ENCODE measurements around the gene PIK3CG.

Gene PIK3CG

DNA sequence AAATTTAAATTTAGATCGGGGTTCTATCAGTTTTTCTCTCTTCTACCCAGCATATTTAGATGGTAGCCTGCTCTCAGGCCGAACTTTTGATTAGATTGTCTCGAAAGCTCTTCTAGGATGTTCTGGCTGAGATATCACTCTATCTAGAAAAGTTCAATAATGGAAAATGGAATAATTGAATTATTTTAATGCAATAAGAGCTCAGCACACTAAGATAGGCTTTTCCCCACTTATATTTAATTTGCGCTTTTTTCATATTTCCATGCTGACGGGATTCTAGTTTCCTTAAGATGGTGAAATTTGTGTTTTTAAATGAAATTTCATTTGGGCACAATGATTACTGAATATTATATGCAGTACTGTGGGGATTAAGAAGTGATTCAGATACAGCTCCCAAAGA, 73.7 kb downstream of the PIK3CG start:
- H3K4me3 ChIP-seq (ENCODE audit: low read depth, low read length): no peak overlapping the region
- DNase-seq (ENCODE audit: low read depth): no peak
- TF ChIP-seq POLR2A (IDR thresholded peaks at IDR 0.05; ENCODE audit: extremely low read depth, insufficient read length) (no peak), MYC (IDR thresholded peaks at IDR 0.05; ENCODE audit: low read depth, low read length) (no peak), CTCF (IDR thresholded peaks at IDR 0.05; ENCODE audit: low read depth, low read length) (no peak)
- TF ChIP-seq, protein P1, sequence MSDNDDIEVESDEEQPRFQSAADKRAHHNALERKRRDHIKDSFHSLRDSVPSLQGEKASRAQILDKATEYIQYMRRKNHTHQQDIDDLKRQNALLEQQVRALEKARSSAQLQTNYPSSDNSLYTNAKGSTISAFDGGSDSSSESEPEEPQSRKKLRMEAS (IDR thresholded peaks at IDR 0.05; ENCODE audit: low read depth, low read length): no peak

- DNase-seq (ENCODE audit: low read depth): no peak
- H3K4me3 ChIP-seq (ENCODE audit: low read depth, low read length): no peak overlapping the region
- TF ChIP-seq CTCF (IDR thresholded peaks at IDR 0.05; ENCODE audit: low read depth, low read length) (no peak), MYC (IDR thresholded peaks at IDR 0.05; ENCODE audit: low read depth, low read length) (no peak), POLR2A (IDR thresholded peaks at IDR 0.05; ENCODE audit: extremely low read depth, insufficient read length) (no peak)
- TF ChIP-seq, protein P1 (IDR thresholded peaks at IDR 0.05; ENCODE audit: low read depth, low read length): no peak
These were observed 79.1 kb downstream of the PIK3CG start for GRCh38 chr7:106944035-106944665.

GRCh38 chr7:106947244-106947728, 82.2 kb downstream of the PIK3CG start:
- TF ChIP-seq MYC (IDR thresholded peaks at IDR 0.05; ENCODE audit: low read depth, low read length) (no peak), CTCF (IDR thresholded peaks at IDR 0.05; ENCODE audit: low read depth, low read length) (peak; percentile 87)
- TF ChIP-seq, protein P1 (IDR thresholded peaks at IDR 0.05; ENCODE audit: low read depth, low read length): no peak
- H3K4me3 ChIP-seq (ENCODE audit: low read depth, low read length): no peak overlapping the region
- peak; percentile 79 for DNase-seq (ENCODE audit: low read depth)

GRCh38 chr7:106952001-106952657, 87.0 kb downstream of the PIK3CG start:
- DNase-seq (ENCODE audit: low read depth): no peak
- no peak overlapping the region for H3K4me3 ChIP-seq (ENCODE audit: low read depth, low read length)
- TF ChIP-seq, protein P1 (IDR thresholded peaks at IDR 0.05; ENCODE audit: low read depth, low read length): no peak
- TF ChIP-seq MYC (IDR thresholded peaks at IDR 0.05; ENCODE audit: low read depth, low read length): no peak
- no peak for TF ChIP-seq CTCF (IDR thresholded peaks at IDR 0.05; ENCODE audit: low read depth, low read length)
- no peak for TF ChIP-seq POLR2A (IDR thresholded peaks at IDR 0.05; ENCODE audit: extremely low read depth, insufficient read length)

DNA sequence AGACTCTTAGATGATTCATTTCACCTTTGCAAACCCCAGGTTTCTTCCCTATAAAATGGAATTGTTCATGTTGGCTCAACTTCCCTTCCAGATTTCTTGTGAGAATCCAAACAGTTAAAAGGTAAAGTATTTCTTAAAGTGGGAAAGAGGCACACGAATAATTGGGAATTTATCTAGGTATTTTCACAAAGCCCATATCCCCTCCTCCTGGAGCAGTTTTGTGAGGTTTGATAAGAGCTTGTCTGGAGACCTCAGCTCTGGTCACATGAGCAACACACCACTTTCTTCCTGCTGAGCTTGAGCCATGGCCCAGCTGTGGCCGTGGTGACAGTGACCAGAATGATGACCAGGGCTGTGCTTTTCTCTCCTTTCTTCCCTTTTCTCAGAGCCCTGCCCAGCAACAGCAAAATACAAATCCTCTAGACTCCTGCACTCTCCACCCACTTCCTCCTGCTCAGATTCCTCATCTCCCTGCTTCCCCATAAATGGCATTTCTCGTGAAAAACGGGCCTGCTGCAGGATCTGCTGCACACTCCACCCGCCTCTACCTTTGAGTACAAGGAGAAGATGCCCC, 87.7 kb downstream of the PIK3CG start:
- H3K4me3 ChIP-seq (ENCODE audit: low read depth, low read length): no peak overlapping the region
- no peak for DNase-seq (ENCODE audit: low read depth)
- TF ChIP-seq, protein P1 (IDR thresholded peaks at IDR 0.05; ENCODE audit: low read depth, low read length): no peak
- TF ChIP-seq POLR2A (IDR thresholded peaks at IDR 0.05; ENCODE audit: extremely low read depth, insufficient read length): no peak
- TF ChIP-seq CTCF (IDR thresholded peaks at IDR 0.05; ENCODE audit: low read depth, low read length): no peak
- TF ChIP-seq MYC (IDR thresholded peaks at IDR 0.05; ENCODE audit: low read depth, low read length): no peak
